AG08396 (cell line): Measurements from ENCODE around the gene CYGB.
A peak's percentile ranks its signal among the peaks of the same experiment; 100 is the strongest.
"Not testable (repeated sequence)": the region's sequence is repeated elsewhere in the genome, so short reads cannot be mapped to it uniquely, and the experiment has no call there.

ENCODE experiments used
- DNase-seq: peaks from one replicate; pipeline ENCODE4 v3.0.0; 2012; ENCODE audit warnings: low spot score, mixed read lengths

Gene CYGB

DNA sequence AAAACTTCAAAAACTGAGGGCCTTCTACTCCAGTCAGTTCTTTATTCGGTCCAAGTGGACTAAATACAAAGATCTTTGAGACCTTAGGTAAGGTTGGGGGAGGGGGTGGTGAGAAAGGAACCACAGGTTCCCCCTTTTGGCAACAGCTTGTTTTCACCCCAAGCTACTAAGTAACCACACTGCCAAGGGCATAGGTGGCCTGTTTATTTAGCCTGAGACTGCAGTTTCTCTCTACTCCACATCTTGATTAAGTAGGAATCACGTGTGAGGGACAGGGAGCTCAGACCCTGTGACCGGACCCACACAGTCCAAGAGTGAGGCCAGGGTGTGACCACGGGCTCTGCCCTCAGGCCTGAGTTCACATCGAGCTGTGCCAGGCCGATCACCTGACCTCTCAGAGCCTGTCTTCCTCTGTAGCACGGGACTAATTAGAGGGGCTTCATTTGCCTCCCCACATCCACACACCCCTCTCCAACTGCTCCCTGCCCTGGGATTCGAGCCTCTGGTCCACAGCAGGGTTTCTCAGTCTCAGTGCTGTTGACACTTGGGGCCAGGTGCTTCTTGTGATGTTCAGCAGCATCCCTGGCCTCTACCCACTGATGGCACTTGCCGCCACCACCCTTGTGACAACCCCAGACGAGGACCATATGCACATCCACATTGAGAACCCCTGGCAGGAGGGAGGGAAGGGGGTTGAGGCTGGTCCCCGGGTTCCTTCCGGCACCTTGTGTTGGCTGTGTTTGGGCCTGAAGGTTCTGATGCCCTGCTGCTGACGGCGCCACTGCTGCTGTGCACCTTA is 30.3 kb upstream of the CYGB start:
- DNase-seq = no peak

DNA sequence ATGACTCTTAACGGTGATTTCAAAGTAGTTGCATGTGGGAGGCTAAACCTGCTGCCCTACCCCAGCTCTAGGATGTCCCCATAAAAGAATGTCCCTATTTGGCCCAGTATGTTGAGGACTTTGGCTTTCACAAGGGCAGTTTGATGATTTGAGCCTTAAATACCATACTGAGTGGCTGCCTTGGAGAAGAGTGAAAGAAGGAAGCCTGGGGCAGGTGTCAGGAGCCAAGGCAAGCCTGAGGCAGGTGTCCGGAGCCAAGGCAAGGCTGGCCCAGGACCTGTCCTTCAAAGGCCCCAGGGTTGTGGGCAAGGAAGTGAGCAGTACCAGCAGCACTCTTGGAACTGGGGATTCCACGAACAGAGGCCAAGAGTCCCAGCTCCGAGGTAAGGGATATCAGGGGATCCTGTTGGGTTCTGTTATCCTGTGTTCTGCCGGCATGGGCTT is 29.5 kb upstream of the CYGB start:
- no peak for DNase-seq

DNA sequence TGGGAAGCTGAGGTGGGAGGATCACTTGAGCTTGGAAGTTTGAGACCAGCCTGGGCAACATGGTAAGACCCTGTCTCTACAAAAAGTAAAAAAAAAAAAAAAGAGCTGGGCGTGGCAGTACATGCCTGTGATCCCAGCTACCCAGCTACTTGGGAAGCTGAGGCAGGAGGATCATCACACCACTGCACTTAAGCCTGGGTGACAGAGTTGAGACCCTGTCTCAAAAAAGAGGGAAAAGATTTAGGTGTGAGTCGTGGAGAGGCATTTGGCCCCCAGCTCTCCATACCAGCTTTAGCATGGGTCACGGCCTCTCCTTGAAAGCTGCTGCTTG is 29.1 kb upstream of the CYGB start:
- DNase-seq = no peak

DNA sequence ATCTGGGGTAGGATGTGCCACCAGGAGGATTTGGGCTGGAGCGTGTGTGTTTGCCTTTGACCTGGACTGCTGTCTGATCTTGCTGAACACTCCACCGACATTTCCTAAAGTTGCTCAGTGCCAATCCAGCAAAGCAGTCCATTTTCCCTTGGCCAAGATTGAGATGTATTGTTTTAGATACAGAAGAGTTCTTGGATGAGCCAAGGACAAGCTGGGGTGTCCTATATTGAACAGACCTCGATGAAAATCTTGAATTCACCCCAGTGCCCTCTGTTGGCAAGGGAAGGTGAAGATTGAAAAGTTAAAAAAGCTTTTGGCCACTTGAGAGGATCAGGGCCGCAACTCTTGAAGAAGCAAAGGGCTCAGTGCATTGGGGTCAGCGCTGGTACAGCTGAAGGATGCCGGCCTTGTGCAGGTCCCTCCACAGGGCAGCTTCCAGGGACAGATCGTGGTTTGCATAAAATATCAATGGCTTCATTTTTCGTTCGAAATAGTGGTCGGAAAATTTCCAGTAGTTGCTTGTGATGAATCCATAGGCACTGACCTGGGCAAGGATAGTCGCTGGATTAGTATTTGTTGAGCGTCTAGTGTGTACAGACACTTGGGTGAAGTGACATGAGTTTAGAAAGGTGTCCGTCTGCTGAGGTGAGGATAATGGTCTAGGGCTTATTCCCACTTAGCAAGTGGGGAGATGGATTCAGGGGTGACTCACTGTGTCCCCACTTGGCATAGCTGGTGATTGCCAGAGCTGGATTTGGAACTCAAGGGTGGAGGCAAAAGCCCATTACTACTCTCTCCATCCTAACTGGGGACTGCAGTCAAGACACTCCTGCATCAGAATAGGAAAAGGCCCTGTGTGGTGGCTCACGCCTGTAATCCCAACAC is 28.5 kb upstream of the CYGB start:
- no peak for DNase-seq

DNA sequence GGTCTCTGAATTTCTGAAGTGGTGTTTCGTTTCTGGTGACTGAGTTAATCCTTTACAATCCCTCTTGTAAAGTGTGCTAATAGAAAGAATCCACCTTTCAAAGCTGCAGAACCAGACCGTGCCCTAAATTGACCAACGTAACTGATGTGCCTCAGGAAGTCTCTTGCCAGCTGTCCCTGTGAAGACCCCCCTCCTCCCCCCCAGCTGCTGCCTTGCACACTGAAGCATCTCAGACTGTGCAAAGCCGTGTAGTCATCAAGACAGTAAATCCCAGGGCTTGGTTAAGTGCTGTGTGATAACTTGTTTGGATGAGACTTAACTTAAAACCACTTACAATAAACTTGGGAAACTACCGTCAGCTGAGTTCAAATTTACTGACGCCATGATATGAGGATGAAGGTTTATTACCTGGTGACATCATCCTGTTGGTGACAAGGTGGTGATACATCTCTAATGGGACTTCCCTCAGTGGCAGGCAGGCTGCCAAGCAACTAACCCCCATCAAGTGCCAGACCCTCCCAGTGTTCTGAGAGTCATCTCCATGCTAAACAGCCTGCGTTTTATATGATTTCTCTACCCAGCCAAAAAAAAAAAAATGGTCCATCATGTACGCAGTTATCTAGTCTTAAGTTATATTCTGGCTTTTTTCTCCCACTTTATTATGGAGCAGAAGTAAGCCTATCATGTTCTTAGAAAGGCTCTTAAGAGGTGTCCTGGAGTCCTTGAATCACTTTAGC is 27.6 kb upstream of the CYGB start:
- not testable (repeated sequence) for DNase-seq

DNA sequence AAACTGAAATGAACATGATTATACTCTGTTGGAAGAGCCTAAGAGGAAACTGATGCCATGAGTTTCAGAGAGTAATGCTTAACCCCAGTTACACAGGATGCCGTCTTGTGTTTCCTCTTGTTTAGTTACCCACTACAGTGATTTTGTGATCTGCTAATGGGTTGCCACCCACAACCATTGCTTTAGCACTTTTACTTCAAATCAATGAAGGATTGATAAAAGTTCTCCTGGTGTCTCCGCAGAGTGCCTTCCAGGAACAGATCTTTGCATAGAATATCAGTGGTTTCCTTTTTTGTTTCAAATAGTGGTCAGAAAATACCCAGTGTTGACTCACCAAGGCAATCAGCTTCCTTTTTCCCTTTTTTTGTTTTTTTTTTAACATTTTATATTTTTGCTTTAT is 25.9 kb upstream of the CYGB start:
- not testable (repeated sequence) for DNase-seq

DNA sequence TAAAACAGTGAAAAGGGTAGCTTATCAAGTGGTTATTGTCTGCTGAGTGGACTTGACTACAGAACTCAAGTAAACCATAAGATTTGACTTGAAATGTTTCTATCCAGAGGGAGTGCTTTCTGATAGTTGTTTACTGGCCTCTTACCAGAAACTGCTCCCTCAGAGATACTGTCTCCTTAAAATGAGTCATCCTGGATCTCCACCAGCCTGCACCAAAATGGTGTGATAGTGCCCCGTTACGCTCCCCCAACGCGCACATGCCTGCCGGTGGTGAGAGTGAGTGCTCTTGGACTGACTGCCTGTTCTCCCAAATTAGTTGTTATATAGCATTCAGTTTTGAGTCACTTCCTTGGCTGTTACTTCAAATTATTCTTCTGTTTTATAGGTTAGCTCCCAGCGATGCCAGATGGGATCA is 25.2 kb upstream of the CYGB start:
- DNase-seq = peak; percentile 77

DNA sequence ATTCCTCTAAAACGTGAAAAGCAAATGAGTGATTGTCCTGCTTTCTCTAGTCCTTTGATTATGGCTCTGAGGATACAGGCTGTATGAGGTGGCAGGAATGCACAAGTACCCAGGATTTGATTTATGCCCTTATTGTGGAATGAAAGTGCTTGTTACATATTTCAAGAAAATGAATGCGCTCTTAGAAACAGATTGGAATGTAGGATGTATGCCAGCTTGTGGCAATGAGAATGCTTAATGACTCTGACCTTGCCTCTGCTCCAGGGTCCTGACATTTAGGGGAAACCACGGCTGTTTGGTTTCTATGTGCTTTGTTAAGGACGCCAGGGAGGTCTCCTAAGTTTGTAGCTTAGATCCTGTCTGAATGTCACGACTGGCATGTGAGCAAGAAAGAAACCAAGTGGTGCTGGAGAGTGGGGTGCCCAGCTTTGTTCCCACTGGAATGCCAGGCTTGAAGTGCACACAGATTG is 24.3 kb upstream of the CYGB start:
- DNase-seq = no peak

DNA sequence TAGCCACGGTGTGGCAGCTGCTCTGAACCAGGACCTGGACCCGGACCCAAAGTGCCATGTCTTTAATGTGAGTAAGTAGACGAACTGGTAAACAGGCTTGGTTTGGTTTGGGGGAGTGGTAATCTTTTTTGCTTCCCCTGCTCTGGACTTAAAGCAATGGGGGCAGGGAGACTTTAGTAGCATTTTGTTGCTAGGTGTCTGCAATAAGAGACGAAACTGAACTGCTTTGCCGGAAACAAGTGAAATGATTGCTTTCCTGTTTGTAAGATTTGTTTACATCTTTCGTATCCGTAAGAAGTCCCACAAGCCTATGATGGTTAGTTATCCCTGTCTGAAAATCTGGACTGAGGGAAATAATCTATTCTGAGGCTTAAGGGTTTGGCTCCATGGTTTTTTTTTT is 23.8 kb upstream of the CYGB start:
- no peak for DNase-seq

DNA sequence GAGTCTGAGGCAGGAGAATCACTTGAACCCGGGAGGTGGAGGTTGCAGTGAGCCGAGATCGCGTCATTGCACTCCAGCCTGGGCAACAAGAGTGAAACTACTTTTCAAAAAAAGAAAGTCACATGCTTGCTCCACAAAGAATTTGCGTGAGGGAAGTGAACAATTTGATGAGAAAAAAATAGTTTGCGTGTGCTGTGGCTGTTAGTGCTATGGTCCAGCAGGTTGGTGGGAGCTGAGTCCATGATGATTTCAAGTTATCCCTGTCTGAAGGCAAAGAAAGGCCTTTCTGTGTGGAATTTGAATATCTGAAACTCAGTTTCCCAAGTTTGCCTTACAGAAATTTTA is 23.3 kb upstream of the CYGB start:
- DNase-seq = no peak

DNA sequence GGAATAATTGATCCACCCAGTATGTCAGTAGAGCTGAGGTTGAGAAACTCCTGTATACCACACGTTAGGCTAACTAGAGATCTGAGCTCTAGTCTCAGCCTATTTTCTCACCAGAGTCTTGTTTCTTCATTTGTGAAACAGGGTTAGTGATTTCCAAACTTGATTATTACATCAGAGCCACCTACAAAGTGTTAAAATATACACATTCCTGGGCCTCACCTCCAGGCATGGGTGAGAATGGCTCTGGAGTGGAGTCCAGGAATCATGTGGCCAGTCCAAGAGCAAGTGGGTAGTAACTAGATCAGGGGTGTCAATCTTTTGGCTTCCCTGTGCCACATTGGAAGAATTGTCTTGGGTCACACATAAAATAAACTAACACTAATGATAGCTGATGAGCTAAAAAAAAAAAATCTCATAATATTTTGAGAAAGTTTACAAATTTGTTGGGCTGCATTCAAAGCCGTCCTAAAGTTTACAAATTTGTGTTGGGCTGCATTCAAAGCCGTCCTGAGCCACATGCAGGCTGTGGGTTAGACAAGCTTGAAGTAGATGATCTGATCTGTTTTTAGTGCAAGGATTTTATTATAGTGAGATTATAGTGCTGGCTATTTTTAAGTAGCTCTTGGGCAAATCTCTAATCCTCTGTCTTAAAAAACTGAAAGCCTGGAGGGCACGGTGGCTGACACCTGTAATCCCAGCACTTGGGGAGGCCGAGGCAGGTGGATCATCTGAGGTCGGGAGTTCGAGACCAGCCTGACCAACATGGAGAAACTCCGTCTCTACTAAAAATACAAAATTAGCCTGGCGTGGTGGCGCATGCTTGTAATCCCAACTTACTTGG is 22.7 kb upstream of the CYGB start:
- DNase-seq = no peak

DNA sequence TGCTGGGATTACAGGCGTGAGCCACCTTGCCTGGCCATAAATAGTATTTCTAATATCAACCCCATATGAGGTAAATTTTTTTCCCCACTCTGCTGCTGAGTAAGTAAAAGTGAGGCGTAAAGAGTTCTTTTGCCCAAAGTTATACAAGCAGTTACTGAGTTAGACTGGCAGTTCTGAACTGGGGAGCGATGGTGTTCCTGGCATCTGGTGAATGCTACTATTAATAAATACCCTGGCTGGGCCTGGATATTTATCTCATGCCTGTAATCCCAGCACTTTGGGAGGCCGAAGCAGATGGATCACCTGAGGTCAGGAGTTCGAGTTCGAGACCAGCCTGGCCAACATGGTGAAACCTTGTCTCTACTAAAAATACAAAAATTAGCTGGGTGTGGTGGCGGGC is 22.0 kb upstream of the CYGB start:
- not testable (repeated sequence) for DNase-seq

DNA sequence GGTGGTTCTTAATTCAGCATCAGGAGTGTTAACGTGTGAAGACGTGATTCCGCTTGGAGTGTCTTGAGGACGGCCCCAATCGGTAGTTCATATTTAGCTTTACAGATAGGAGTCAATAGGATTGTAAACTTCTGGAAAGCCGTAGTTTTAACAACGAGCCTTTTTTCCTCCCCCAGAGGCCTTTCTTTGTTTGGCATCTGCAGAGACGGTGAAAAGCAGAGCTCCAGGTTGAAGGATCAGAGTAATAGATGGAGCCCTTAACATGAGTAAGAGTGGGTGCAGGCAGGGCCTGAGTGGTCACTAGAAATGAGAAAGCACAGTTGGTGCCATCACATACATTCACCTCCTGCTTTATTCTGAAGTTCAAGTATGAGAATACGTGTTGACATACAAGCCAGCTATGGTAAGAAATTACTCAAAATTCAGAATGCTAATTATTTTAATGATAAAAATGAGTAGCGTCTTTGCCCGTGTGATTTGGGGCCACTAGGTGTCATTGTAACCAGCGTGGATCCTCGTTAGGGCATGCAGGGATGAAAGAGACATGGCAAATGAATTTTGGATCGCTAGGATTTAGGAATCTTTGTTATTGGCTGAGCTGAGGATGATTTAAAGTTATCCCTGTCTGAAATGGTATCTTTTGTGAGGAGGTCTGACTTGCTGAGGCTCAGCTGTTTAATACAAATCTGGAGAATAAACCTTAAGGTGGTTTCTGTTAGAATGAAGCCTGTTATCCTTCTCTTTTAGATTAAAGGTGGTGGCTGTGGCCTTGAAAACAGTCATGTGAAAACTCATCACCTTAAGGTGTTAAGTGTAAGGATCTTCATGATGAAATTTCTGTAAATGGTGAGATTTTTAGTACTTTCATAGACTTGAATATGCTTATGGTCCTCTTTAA is 20.9 kb upstream of the CYGB start:
- DNase-seq = no peak

DNA sequence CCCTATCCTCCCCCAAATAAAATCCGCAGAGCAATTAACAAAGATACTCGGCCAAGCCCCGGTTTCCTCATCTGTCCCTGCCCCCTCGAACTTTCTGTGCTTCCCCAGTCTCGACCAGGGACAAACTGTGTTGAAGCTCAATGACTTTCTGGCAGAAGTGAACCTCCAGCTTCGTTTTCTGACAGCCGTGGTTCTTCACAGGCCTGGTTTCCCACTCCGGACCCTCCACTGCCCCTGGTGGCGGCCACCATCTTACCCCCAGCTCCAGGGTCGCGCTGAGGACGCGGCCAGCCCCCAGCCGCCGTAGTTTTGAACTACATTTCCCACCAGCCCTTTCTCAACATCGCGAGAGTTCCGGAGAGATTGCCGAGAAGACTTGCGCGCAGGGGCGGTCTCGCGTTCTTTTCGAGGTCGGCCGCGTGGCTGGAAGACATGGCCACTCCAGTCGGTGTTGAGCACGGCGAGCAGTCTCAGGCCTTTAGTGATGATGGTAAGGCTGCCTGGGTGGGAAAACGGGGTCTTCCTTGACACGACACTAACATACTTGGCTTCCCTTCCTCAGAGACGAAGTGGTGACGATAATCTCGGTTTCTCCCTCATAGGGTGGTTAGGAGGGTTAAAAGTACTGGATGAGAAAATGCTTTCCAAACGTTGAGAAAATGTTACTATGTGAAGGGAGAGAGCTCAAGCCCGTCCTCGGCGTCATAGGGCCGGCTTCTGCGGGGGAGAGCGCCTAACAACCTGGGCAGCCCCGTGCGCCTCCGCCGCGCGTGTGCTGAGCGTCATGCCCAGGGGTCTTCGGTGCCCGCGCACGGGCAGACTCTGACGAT is 20.1 kb upstream of the CYGB start:
- DNase-seq = peak; percentile 92

DNA sequence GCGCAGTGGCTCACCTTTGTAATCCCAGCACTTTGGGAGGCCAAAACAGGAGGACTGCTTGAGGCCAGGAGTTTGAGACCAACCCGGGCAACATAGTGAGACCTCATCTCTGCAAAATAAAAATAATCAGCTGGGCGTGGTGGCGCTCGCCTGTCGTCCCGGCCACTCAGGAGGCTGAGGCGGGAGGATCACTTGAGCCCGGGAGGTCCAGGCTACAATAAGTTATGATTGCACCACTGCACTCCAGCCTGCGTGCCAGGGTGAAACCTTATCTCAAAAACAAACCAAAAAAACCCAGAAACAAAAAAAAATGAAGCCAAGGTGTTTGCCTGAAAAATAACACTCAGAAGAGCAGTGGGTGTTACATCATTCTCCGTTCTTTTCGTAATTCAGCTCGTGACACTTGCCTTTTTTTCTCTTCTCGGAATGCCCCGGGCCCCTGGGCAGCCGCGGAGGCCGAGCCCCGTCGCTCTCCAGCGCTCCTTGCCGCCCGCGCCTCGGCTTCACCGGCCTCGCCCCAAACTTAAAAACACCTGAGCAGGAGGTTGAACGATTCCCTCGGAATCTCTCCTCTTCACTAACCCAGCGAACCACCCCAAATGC is 19.4 kb upstream of the CYGB start:
- DNase-seq = no peak

DNA sequence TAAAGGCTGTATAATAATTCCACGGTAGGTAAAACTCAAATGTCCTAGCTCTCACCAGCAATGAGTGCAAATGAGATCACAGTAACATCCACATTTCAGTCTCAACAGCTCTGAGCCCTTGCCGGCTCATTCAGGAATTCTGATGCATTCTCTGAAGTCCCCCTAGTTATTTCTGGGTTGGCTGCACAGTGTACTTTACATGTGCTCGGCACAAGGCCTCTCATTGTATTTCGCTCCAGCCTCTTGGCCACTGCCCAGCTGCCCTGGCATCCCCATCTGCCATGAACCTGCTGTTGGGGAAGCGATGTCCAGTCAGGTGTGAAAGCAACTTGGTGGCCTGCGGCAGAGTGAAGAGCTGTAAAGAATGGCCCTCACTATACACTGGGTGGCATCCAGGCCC is 16.6 kb upstream of the CYGB start:
- no peak for DNase-seq

DNA sequence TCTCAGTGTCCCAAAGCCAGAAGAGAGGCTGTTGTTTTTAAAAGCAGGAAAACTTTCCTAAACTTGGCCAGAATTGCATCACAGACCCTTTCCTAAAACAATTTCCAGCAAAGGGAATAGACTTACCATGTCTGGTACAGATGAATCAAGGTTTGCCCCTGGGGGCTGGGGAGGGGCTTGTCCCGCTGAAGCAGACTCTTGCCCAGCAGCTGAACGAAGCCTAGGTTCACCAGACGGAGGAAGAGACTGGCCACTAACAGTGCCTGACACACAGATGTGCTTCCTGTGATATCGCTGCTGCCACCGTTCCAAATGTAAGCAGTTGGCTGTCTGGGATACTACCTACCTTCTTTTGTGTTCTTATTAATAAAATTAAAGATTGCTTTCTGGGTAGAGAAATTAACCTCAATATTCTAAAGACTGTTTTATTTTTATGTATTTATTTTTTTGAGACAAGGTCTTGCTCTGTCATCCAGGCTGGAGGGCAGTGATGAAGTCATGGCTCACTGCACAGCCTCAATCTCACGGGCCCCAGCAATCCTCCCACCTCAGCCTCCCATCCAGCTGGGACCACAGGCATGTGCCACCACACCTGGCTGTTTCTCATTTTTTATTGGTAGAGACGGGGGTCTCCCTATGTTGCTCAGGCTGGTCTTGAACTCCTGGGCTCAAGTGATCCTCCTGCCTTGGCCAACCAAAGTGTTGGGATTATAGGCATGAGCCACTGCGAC is 15.8 kb upstream of the CYGB start:
- no peak for DNase-seq

DNA sequence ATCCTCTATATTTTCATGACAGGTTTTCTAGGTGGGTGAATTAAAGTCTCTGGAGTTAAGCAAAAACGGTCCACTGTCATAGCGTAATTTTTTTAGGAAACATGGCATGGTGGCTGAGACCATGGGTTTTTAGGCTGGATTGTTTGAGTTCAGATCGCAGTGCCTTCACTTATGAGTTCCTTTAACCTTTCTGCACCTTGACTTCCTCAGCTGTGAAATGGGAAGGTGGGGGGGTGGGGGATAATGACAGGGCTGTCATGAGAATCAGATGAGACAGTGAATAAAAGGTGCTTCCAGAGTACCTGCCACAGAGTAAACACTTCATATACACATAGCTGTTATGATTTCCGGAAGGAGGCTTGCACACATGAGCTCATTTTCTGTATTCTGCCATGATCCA is 14.2 kb upstream of the CYGB start:
- no peak for DNase-seq
